T follicular helper cell (primary cell): ENCODE measurements around the gene FZD7.

Experiments used
- DNase-seq: peaks from one replicate; pipeline ENCODE4 v3.0.0-alpha.2; 2020; ENCODE audit warnings: low read depth
- total RNA-seq, 2 experiments: gene quantifications; one replicate each; lab custom pipeline; 2026; lab: John Stamatoyannopoulos, UW

The FZD7 gene
- 0.35 to 1.5 reads per million in 2 experiments for total RNA-seq

- DNase-seq = peak; percentile 76
These were observed at the start of gene FZD7 for GRCh38 chr2:202033317-202034248. Gene FZD7 (plus strand): TSS chr2:202033855. CDS start chr2:202034648, 793 bp downstream.

GRCh38 chr2:201984333-201984732 is 49.3 kb upstream of the FZD7 start:
- DNase-seq = no peak

GRCh38 chr2:201984800-201985525 is 48.7 kb upstream of the FZD7 start:
- no peak for DNase-seq

GRCh38 chr2:201985728-201986462 is 47.8 kb upstream of the FZD7 start:
- no peak for DNase-seq

GRCh38 chr2:201986463-201986735 is 47.3 kb upstream of the FZD7 start:
- no peak for DNase-seq

- no peak for DNase-seq
These were observed 46.2 kb upstream of the FZD7 start for GRCh38 chr2:201987426-201987825.

GRCh38 chr2:201990069-201990468 is 43.6 kb upstream of the FZD7 start:
- DNase-seq = no peak

- DNase-seq = no peak
These were observed 40.7 kb upstream of the FZD7 start for GRCh38 chr2:201992960-201993359.

- no peak for DNase-seq
These were observed 38.5 kb upstream of the FZD7 start for GRCh38 chr2:201994973-201995638.

- no peak for DNase-seq
These were observed 37.6 kb upstream of the FZD7 start for GRCh38 chr2:201996006-201996405.

GRCh38 chr2:201996679-201997314 is 36.9 kb upstream of the FZD7 start:
- DNase-seq = no peak

GRCh38 chr2:201999279-201999678 is 34.4 kb upstream of the FZD7 start:
- no peak for DNase-seq

- DNase-seq = no peak
These were observed 31.8 kb upstream of the FZD7 start for GRCh38 chr2:202001826-202002225.

- DNase-seq = no peak
These were observed 31.3 kb upstream of the FZD7 start for GRCh38 chr2:202002381-202002780.

- no peak for DNase-seq
These were observed 28.3 kb upstream of the FZD7 start for GRCh38 chr2:202005272-202005887.

- no peak for DNase-seq
These were observed 27.4 kb upstream of the FZD7 start for GRCh38 chr2:202006301-202006700.

GRCh38 chr2:202007015-202007982 is 26.4 kb upstream of the FZD7 start:
- DNase-seq = no peak

GRCh38 chr2:202007983-202008354 is 25.7 kb upstream of the FZD7 start:
- DNase-seq = no peak

GRCh38 chr2:202009019-202009481 is 24.6 kb upstream of the FZD7 start:
- no peak for DNase-seq

GRCh38 chr2:202009581-202009980 is 24.1 kb upstream of the FZD7 start:
- DNase-seq = no peak
